ENCODE results near the gene LRRC75B.

The LRRC75B gene

GRCh38 chr22:24585461-24585860, 7.4 kb downstream of the LRRC75B start:
- TF ChIP-seq FOXP2 (optimal IDR thresholded peaks at IDR 0.05; ENCODE audit: borderline replicate concordance, extremely low read depth, extremely low read length, insufficient read depth) (no peak), POLR2AphosphoS5 (IDR thresholded peaks at IDR 0.05; ENCODE audit: low read depth, low read length) (no peak), REST (IDR thresholded peaks at IDR 0.05; ENCODE audit: insufficient read depth in 1 of 2, low read depth in 2 of 2, low read length in 2 of 2) (no peak), TAF1 (IDR thresholded peaks at IDR 0.05; ENCODE audit: borderline replicate concordance, insufficient read depth, low read length) (no peak), SIN3A (IDR thresholded peaks at IDR 0.05; ENCODE audit: borderline replicate concordance, insufficient read depth, low read length) (no peak)

- TF ChIP-seq REST (IDR thresholded peaks at IDR 0.05; ENCODE audit: insufficient read depth in 1 of 2, low read depth in 2 of 2, low read length in 2 of 2), result no peak
Observed at GRCh38 chr22:24584871-24585411, 7.9 kb downstream of the LRRC75B start.

GRCh38 chr22:24584166-24584790, 8.6 kb downstream of the LRRC75B start:
- no peak for TF ChIP-seq SIN3A (IDR thresholded peaks at IDR 0.05; ENCODE audit: borderline replicate concordance, insufficient read depth, low read length)
- no peak for TF ChIP-seq REST (IDR thresholded peaks at IDR 0.05; ENCODE audit: insufficient read depth in 1 of 2, low read depth in 2 of 2, low read length in 2 of 2)
- TF ChIP-seq TAF1 (IDR thresholded peaks at IDR 0.05; ENCODE audit: borderline replicate concordance, insufficient read depth, low read length), result no peak
- TF ChIP-seq FOXP2 (optimal IDR thresholded peaks at IDR 0.05; ENCODE audit: borderline replicate concordance, extremely low read depth, extremely low read length, insufficient read depth), result no peak
- no peak for TF ChIP-seq POLR2AphosphoS5 (IDR thresholded peaks at IDR 0.05; ENCODE audit: low read depth, low read length)

- no peak for TF ChIP-seq POLR2AphosphoS5 (IDR thresholded peaks at IDR 0.05; ENCODE audit: low read depth, low read length)
- no peak for TF ChIP-seq FOXP2 (optimal IDR thresholded peaks at IDR 0.05; ENCODE audit: borderline replicate concordance, extremely low read depth, extremely low read length, insufficient read depth)
- TF ChIP-seq REST (IDR thresholded peaks at IDR 0.05; ENCODE audit: insufficient read depth in 1 of 2, low read depth in 2 of 2, low read length in 2 of 2), result no peak
- TF ChIP-seq TAF1 (IDR thresholded peaks at IDR 0.05; ENCODE audit: borderline replicate concordance, insufficient read depth, low read length), result no peak
- no peak for TF ChIP-seq SIN3A (IDR thresholded peaks at IDR 0.05; ENCODE audit: borderline replicate concordance, insufficient read depth, low read length)
Observed at GRCh38 chr22:24583221-24584165, 9.4 kb downstream of the LRRC75B start.

Data from PFSK-1 (cell line).